ENCODE results near the gene KRTAP12-3. TPM values are rescaled to one million over a fixed set of nuclear protein-coding genes. Genes with fewer than 3 reads are reported as not detected.

Gene KRTAP12-3
- total RNA-seq, 2 donors from 2014 or later: not detected

GRCh38 chr21:44691686-44692085 is 34.0 kb downstream of the KRTAP12-3 start:
- TF ChIP-seq CTCF (IDR thresholded peaks at IDR 0.05): no peak
- intact Hi-C loops (cut with DNase I): no loop called here
- H3K9ac ChIP-seq (ENCODE audit: low read depth in 2 of 2, low read length in 2 of 2): no peak overlapping the region
- H3K9me3 ChIP-seq: no peaks in the 10 kb centered on the region
- H3K27ac ChIP-seq: no peak overlapping the region
- H3K4me3 ChIP-seq: no peak overlapping the region
- no peak for DNase-seq
- H3K36me3 ChIP-seq: no peaks in the 10 kb centered on the region
- H3K27me3 ChIP-seq: no peaks in the 10 kb centered on the region
- no peaks in the 10 kb centered on the region for H3K4me1 ChIP-seq

GRCh38 chr21:44692798-44693512 is 35.2 kb downstream of the KRTAP12-3 start:
- no peak for DNase-seq
- no peaks in the 10 kb centered on the region for H3K36me3 ChIP-seq
- H3K9ac ChIP-seq (ENCODE audit: low read depth in 2 of 2, low read length in 2 of 2): no peak overlapping the region
- no peak overlapping the region for H3K4me3 ChIP-seq
- no peaks in the 10 kb centered on the region for H3K4me1 ChIP-seq
- no peak for TF ChIP-seq CTCF (IDR thresholded peaks at IDR 0.05)
- peaks cover 3% of the 10 kb centered on the region for H3K27me3 ChIP-seq
- intact Hi-C loops (cut with DNase I): no loop called here
- H3K27ac ChIP-seq: no peak overlapping the region
- no peaks in the 10 kb centered on the region for H3K9me3 ChIP-seq

GRCh38 chr21:44694776-44695175 is 37.0 kb downstream of the KRTAP12-3 start:
- Histone ChIP-seq H3K9ac (ENCODE audit: low read depth in 2 of 2, low read length in 2 of 2) (no peak overlapping the region), H3K4me1 (no peaks in the 10 kb centered on the region), H3K27ac (no peak overlapping the region), H3K9me3 (no peaks in the 10 kb centered on the region), H3K4me3 (no peak overlapping the region), H3K36me3 (no peaks in the 10 kb centered on the region), H3K27me3 (peaks cover 8% of the 10 kb centered on the region)
- no peak for DNase-seq
- intact Hi-C loops (cut with DNase I): no loop called here
- no peak for TF ChIP-seq CTCF (IDR thresholded peaks at IDR 0.05)

- Histone ChIP-seq H3K4me3 (no peak overlapping the region), H3K27ac (no peak overlapping the region), H3K4me1 (no peaks in the 10 kb centered on the region), H3K27me3 (peaks cover 8% of the 10 kb centered on the region), H3K9ac (ENCODE audit: low read depth in 2 of 2, low read length in 2 of 2) (no peak overlapping the region), H3K9me3 (no peaks in the 10 kb centered on the region), H3K36me3 (no peaks in the 10 kb centered on the region)
- no peak for TF ChIP-seq CTCF (IDR thresholded peaks at IDR 0.05)
- intact Hi-C loops (cut with DNase I): no loop called here
- peak; percentile 12 for DNase-seq
Measured at GRCh38 chr21:44695184-44695583, 37.5 kb downstream of the KRTAP12-3 start.

GRCh38 chr21:44695641-44696040 is 37.9 kb downstream of the KRTAP12-3 start:
- no peak overlapping the region for H3K4me3 ChIP-seq
- H3K36me3 ChIP-seq: no peaks in the 10 kb centered on the region
- no peaks in the 10 kb centered on the region for H3K4me1 ChIP-seq
- no peaks in the 10 kb centered on the region for H3K9me3 ChIP-seq
- no peak for DNase-seq
- no peak for TF ChIP-seq CTCF (IDR thresholded peaks at IDR 0.05)
- no peak overlapping the region for H3K27ac ChIP-seq
- no peak overlapping the region for H3K9ac ChIP-seq (ENCODE audit: low read depth in 2 of 2, low read length in 2 of 2)
- intact Hi-C loops (cut with DNase I): no loop called here
- H3K27me3 ChIP-seq: peaks cover 11% of the 10 kb centered on the region
